Hematopoietic multipotent progenitor cell treated with erythropoietin and hydrocortisone succinate and interleukin-3 and kit ligand, for 15 days (in vitro differentiated cells): ENCODE measurements around the gene STK10.

Experiments used
- DNase-seq: peaks from one replicate; pipeline ENCODE4 v3.0.0-alpha.2; 2015; ENCODE audit warnings: low spot score

Gene STK10

GRCh38 chr5:172086194-172086975 lies 101.6 kb downstream of the STK10 start:
- DNase-seq, result no peak

GRCh38 chr5:172085738-172086137 lies 102.3 kb downstream of the STK10 start:
- DNase-seq, result no peak

DNA sequence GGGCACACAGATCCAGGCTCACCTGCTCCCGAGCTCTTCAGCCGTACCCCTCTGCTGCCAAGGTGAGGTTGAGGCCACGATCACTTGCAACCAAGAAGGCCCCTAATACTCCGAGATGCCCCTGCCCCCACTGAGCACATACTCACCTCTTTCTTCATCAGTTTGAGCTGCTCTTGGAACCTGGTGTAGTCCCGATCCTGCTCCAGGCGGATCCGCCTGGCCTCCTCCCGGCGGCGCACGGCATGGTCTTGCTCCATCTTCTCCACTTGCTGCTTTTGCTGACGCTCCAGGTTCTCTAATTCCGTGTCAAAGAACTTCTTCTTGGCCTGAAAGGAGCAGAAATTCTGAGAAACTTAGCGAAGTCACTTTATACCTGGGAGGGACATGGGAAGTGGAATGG lies 105.8 kb downstream of the STK10 start:
- DNase-seq, result no peak

GRCh38 chr5:172079876-172080275 lies 108.1 kb downstream of the STK10 start:
- no peak for DNase-seq

GRCh38 chr5:172078726-172079345 lies 109.2 kb downstream of the STK10 start:
- no peak for DNase-seq

DNA sequence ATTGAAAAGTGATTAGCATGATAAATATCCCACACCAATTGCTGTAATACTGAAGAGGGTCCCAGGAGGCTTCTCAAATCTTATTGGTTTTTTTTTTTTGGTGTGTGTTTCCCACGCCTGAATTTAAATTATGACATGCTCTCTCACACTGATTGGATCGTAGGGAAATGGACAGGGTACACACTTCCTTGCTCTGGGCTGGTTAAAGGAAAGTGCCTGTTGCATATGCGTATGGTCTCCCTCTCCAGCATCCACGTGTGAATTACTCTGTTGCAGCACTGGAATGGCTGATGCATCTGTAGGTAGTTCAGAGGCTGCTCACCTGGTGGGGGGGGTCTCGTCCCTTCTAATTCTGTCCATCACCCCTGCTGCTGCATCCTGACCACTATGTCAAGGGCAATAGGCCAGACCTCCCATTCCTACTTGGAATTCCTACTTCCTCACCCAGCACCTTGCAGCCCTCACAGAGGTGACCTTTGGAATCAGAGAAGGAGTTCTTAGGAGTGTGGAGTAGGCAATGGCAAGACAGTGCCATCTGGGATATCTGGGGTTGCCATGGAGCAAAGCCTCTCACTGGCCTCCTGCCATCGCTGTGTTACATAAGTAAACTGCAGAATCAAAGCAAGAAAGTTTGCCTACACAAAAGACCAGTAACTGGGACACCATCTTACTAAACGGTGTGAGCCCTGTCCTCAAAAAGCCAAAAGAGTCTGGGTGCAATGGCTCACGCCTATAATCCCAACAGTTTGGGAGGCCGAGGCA lies 110.2 kb downstream of the STK10 start:
- DNase-seq, result no peak

DNA sequence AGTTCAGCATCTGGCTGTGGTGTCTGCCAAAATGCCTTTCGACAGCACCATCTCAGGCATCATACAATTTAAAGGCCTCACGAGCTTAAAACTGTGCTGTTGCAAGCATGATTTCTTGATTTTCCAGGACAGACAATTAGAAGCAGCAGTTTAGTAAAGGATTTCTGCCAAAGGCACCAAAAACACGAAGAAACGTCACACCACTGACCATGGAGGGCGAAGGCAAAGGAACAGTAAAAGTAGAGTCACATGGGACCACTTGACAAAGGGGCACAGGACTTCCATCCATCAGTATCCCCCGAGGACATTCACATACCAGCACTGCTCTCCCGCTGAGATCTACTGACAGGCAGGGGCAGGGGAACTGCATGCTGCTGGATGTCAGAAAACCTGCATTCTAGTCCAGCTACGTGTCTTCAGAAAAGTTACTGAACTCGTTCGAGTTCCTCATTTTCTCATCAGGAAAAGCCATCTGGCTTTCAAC lies 111.2 kb downstream of the STK10 start:
- no peak for DNase-seq

- no peak for DNase-seq
Measured at GRCh38 chr5:172075656-172076055, 112.4 kb downstream of the STK10 start.

DNA sequence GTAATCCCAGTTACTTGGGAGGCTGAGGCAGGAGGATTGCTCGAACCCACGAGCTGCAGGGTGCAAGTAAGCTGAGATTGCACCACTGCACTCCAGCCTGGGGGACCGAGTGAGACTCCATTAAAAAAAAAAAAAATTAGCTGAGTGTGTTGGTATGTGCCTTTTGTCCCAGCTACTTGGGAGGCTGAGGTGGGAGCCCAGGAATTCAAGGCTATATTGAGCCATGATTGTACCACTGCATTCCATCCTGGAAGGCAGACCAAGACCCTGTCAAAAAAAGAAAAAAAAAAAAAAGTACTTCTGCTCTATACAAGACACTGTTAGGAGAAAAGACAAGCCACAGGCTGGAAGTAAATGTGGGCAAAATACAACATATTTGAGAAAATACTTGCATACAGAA lies 113.1 kb downstream of the STK10 start:
- no peak for DNase-seq

- no peak for DNase-seq
Measured at GRCh38 chr5:172071309-172071875, 116.6 kb downstream of the STK10 start.

DNA sequence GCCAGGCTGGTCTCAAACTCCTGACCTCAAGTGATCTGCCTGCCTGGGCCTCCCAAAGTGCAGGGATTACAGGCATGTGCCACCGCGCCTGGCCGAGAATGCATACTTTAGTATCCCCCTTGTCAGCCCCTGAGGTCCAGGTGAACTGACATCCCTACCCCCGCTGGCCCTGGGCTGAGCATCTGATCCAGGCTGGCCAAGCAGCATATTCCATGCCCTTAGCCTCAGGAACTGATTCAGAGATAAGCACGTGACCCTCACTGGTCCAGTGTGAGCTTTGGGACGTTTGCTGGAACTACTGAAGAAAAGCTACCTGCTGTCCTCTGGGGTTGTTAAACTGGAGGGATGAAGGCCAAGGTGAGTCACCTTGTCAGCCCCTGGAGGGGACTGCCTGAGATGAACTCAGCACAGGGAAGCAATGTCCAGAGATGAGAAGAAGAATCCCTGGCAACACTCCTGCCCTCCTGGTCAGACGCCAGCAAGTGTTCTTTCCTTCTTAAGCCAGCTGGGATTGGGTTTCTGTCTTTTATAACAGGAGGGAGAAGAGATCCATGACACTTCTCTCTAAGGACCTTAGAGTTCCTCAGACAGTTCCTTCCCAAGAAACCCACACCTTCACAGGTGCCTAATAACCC lies 122.5 kb downstream of the STK10 start:
- DNase-seq, result no peak

GRCh38 chr5:172064766-172065165 lies 123.3 kb downstream of the STK10 start:
- DNase-seq, result no peak

DNA sequence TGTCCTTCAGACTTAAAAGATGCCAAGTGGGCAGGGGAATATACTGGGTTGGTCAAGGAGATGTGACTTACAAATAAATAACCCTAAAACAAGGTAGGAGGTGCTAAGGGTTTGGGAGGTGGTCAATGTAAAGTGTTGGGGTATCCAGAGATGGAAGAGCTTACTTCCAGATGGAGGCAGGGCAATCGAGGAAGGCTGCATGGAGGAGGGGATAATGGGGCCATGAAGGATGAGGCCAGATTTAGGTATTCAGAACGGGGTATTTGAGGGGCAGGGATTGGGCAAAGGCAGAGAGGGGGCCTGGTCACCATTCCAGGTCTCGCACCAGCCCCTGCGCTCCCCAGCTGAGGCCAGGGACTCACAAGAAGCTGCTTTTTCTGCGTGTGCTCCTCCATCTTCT lies 123.7 kb downstream of the STK10 start:
- no peak for DNase-seq

DNA sequence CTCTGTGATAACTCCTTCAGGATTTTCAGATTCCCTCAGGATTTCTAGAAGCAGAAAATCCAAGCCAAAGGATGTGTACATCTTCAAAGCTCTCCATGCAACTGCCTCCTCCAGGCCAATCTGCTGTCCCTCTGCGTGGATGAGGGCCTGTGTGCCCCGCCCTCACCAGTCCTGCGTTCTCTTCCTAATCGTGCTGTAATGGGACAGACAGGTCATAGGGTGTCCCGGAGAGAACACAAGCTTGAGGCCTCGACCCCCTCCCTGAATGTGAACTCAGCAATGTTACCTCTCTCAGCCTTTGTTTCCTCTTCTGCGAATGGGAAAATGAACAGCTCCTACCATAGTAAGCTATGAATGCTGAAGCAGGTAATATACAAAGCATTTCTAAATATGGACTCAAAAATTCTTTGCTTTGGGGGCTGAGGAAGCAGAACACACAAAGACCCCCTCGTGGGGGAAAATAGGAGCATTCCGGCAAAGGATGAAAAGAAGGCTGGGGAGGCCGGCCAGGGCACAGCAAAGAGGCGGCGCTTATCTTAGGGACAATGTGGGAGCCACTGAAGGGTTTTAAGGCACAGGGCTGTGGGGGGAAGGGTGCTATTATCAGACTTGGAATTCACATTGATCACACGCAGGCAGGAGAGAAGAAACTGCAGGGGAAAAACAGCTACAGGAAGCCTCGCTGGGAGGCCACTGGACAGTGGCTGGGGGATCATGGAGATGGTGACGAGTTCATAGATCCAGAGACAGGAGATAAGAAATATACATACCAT lies 124.4 kb downstream of the STK10 start:
- no peak for DNase-seq

DNA sequence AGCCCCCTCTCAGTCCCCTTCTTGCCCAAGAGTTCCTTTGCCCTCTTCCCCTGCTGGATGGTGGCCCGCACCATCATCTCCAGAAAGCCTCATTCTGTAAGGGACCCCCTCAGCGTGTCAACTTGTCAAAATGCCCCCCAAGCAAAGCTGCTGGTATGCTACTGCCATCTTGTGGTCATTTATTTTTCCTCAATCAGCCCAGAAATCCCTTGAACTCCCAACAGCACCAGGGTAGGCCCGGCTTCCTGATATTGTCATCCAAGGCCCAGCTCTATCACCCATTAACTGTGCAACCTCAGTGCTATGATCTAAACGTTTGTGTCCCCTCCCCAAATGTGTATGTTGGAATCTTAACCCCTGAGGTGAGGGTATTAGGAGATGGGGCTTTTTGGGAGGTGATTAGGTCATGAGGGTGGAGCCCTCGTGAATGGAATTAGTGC lies 128.3 kb downstream of the STK10 start:
- peak; percentile 32 for DNase-seq

GRCh38 chr5:172058088-172058487 lies 129.9 kb downstream of the STK10 start:
- DNase-seq, result no peak

DNA sequence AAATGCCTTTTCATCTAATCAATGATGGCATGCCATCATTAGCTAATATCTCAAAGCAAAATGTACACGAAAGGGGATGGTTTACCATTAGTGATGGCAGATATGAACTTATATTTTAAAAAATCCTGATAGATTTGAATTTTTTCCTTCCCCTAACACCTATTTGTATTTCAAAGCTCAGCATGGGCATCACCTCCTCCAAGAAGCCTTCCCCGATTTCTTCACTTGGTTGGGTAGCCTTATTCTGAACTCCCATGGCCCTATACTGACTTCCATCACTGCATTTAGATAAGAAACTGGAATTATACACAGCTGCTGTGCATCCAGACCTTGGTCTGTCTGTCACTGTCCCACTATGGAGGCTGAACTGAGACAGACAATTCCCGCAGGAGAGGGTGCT lies 132.0 kb downstream of the STK10 start:
- DNase-seq, result no peak

DNA sequence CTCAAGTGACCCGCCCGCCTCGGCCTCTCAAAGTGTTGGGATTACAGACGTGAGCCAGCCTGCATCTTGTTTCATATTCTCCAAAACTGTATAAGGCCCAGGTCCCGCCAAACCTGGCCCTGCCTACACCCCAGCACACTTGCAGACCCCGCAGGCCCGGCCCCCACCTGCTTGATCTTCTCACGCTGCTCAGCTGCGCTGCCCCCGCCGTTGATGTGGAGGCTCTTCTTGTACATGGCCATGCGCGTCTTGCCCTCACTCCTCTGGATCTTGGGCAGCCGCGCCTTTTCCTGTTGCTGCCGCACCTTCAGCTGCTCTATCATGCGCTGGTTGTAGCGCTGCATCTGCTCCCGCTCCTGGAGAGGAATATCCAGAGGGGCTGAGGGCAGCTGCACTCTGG lies 132.6 kb downstream of the STK10 start:
- no peak for DNase-seq

GRCh38 chr5:172054611-172055153 lies 133.3 kb downstream of the STK10 start:
- no peak for DNase-seq

GRCh38 chr5:172052450-172053236 lies 135.4 kb downstream of the STK10 start:
- DNase-seq, result no peak
